Superior temporal gyrus (tissue), 1 donor: ENCODE results near the gene NCBP1.

Experiments used
- DNase-seq: peaks from one replicate; pipeline ENCODE4 v3.0.0-alpha.2; 2016; ENCODE audit errors: extremely low spot score

Gene NCBP1

GRCh38 chr9:97623946-97624345 is 9.7 kb upstream of the NCBP1 start:
- DNase-seq, result no peak

- DNase-seq, result no peak
These were observed 8.0 kb upstream of the NCBP1 start for GRCh38 chr9:97625620-97626019.

GRCh38 chr9:97627624-97628023 is 6.0 kb upstream of the NCBP1 start:
- no peak for DNase-seq

GRCh38 chr9:97628668-97629067 is 5.0 kb upstream of the NCBP1 start:
- no peak for DNase-seq

GRCh38 chr9:97629156-97629555 is 4.5 kb upstream of the NCBP1 start:
- no peak for DNase-seq

GRCh38 chr9:97630591-97630990 is 3.0 kb upstream of the NCBP1 start:
- DNase-seq, result no peak

DNA sequence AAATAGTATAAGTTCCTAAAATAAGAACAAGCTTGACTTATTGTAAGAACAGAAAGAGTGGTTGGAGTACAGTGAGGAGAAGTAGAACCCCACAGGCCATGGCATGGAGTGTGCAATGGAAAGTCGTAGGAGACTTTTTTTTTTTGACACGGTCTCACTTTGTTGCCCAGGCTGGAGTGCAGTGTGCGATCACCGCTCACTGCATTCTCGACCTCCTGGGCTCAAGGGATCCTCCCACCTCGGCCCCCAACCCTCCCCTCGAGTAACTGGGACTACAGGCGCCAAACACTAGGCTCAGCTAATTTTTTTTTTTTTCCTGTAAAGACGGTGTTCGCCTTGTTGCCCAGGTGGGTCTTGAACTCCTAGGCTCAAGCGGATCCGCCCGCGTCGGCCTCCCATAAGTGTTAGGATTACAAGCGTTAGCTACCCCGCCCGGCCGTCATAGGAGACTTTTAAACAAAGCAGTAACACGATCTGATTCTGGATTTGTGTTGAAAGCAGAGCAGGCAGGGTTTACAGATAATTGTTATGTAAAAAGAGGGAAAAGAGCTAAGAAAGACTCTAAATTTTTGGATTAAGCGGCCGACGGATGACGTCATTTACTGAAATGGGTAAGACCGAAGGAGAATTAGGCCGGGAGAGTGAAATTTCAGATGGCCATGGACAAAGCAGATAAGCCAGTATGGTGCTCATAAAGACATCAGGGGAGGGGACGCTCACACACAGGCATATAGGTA is 1.2 kb upstream of the NCBP1 start:
- peak; percentile 74 for DNase-seq

DNA sequence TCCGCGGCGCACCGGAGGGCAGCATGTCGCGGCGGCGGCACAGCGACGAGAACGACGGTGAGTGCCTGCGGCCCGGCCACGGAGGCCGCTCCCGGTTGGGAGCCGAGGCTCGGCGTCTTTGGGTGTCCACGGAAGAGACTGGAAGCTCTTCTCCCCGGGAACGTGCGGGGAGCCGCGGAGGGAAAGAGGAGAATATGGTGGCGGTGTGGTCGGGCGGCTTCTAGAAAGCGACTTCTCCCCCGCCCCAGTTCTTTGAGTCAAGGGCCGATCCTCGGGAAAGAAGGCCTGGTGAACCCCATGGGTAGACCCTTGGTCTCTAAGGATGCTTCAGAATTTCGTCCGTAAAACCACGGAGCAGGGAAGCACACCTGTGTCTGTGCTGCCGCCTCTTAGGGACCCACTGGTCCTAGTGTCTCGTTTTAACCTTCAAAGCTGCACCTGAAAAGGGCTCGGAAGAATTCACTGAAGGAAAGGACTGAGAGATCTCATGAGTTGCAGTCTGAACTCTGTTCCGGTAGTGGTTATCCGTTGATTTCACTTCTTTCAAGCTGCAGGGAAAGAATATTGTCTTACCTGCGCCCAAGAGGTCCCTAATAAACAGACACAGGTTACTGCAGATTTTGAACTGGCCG is 354 bp downstream of the NCBP1 start:
- DNase-seq, result no peak

DNA sequence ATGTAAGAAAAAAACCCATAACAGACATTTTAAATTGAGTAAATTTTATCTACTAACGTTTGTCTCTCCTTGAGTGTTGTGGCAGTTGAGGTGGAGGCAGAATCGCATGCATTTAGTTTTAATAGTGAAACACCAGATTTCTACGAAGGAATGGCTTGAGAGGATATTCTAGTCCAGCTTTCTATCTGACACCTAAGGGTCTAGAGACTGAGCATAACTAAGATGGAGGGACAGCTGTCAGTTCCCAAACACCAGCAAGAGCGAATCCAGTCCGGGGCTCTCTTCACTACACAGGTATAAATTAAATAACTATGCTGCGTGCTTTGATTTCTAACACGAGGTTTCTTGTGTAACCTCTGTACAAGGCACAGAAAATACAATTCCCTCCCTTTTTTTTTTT is 1.4 kb downstream of the NCBP1 start:
- DNase-seq, result no peak

DNA sequence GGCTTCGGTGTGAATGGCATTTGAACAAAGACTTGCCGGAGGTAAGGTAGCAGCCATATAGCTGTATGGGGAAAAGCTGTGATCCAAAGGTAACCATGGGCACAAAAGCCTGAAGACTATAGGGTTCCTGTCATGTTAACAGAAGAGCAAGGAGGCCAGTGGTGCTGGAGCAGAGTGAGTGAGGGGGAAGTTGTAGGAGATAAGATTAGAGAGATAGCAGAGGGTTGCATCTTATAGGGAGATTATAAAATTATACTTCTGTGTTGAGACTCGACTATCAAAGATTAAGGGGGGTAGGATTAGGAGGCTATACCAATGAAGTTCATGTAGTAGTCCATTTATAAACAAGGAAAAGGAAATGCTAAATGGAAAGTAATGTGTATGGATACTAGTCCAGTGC is 3.3 kb downstream of the NCBP1 start:
- no peak for DNase-seq

GRCh38 chr9:97638666-97639065 is 5.0 kb downstream of the NCBP1 start:
- no peak for DNase-seq

DNA sequence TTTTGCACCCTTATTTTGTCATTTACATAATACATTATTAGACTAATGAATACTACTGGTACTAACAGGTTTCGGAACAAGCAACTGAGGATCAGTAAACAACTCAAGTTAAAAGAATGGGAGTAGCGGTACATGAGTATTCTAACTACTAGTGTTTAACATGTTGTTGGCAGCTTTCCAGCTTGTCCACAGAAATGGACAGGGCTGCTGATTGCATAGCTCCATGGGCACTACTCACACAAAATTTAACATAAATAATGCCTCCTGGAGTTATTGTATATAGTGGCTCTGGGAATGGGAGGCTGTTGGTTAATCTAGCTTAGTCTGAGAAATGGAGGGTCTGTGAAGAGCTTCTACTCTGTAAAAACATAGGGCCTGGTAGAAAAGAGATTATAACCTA is 6.7 kb downstream of the NCBP1 start:
- peak; percentile 43 for DNase-seq

DNA sequence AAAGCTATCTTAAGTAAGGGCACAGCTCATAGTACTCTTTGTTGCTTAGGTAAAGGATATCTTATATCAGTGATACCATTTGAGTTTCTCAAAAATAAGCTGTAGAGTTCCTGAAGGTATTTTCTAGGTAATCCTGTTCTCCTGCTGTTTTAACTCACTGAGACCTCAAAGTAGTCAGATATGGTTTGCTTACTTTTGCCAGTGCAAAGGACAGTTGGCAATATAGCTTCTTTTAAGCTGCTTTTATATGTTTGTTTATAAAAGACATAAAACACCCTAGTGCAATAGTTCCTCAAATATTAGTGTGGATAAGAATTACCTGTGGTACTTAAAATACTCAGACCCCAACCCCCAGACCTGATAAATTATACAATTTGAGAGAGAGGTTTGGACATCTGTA is 12.1 kb downstream of the NCBP1 start:
- no peak for DNase-seq

DNA sequence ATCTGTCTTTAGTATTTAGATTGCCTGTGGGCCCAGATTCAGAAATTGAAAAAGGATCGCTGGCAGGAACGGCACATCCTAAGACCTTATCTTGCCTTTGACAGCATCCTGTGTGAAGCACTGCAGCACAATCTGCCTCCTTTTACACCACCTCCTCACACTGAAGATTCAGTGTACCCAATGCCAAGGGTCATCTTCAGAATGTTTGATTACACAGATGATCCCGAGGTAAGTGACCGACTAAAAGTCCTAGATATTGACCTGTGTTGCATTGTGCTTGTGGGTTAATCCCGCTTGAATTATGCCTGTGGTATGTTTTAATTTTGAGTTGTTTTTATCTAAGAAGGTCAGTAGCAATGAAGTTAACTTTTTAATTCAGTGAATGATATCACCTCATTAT is 14.4 kb downstream of the NCBP1 start:
- DNase-seq, result no peak

- no peak for DNase-seq
These were observed 18.0 kb downstream of the NCBP1 start for GRCh38 chr9:97651646-97652045.

GRCh38 chr9:97658707-97659106 is 25.1 kb downstream of the NCBP1 start:
- DNase-seq, result no peak

GRCh38 chr9:97659771-97660170 is 26.1 kb downstream of the NCBP1 start:
- DNase-seq, result no peak

- DNase-seq, result no peak
These were observed 26.7 kb downstream of the NCBP1 start for GRCh38 chr9:97660340-97660739.

GRCh38 chr9:97660847-97661246 is 27.2 kb downstream of the NCBP1 start:
- DNase-seq, result no peak

GRCh38 chr9:97665742-97666141 is 32.1 kb downstream of the NCBP1 start:
- no peak for DNase-seq

DNA sequence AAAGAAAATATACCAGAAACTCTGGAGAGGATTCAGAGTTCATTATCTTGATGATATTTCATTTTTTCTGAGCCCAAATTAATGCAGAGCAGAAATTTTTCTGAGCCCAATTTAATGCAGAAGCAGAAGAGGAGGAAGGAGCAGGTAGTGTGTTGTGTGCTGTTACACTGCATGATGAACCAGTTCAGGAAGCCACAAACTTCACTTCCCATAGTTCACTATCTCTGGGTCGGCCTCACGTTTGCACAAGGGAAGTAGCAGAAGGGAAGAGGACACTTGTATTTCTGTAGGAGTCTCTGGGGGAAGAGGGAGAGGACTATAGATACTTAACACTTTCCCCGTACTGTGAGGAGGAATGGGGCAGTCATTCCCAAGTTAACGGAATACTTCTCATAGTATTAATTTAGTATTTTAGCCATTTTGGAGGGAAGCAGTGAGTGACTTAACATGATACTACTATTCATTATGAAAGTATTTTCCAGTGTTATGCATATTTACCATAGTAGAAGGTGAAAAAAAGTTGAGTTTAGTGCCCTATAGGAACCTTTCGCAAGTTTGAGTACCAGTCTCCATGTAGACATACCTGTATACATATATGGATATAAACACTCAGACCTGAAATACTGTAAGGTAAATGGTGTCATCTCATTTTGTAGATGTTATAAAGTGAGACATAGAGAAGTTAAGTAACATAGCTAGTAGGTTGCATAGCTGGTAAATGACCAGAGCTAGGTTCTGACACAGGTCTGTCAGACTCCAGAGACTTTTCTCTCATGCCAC is 33.5 kb downstream of the NCBP1 start:
- no peak for DNase-seq

DNA sequence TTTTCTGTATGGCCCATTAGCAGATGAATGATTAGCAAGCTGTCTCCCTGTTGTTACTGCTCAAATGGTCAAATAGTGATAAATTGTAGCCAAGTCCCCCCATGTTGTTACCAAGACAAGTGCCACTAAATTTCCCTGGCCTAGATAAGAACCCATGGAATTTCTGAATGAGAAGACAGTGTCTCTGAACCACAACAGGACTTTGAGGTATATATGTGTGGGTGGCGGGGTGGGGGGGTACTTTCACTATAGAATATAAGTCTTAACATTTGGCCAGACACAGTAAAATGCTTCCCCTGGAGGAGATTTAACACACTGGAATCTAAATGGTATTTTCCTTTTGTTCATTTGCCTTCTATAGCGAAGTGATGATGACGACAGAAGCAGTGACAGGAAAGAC is 34.9 kb downstream of the NCBP1 start:
- no peak for DNase-seq

DNA sequence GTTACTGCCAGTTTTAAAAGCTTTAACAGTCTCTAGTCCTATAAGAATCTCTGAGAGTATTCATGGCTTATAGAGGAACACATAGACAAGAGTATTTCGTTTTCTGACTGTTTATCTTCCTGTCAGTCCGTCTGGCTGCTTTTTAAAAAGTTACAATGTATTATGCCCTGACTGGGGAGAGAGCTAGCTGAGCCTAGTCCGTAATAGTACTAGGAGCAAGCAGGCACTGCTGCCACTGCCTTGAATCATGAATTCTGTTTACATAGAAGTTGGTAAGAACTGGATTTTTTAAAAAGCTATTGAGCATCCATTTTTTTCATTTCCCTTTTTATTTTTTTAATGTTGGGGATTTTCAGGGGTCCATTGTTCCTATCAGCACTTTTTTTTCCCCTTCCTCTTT is 37.0 kb downstream of the NCBP1 start:
- DNase-seq, result no peak
